GM23338 (cell line): ENCODE data around the gene CETP.

Source experiments
- CREB1 ChIP-seq: fragments of 250-450 bp; sonication (Bioruptor Pico); IDR thresholded peaks from 2 replicates; pipeline ENCODE4 v1.5.0; 2020; ENCODE audit warnings: low read depth, mild to moderate bottlenecking, moderate library complexity
- EZH2 ChIP-seq: fragments of 200-600 bp; sonication (generic); IDR thresholded peaks from one replicate; pipeline ENCODE4 v1.8.0; 2017; ENCODE audit warnings: antibody characterized with exemption, mild to moderate bottlenecking, low read depth; ENCODE audit not compliant: unreplicated experiment
- EZH2phosphoT487 ChIP-seq: fragments of 200-600 bp; sonication (generic); IDR thresholded peaks from one replicate; pipeline ENCODE4 v1.8.1; 2018; ENCODE audit warnings: antibody characterized with exemption; ENCODE audit not compliant: unreplicated experiment
- JUNB ChIP-seq: IDR thresholded peaks from one replicate; pipeline ENCODE4 v1.6.1; 2016; ENCODE audit warnings: antibody characterized with exemption; ENCODE audit not compliant: unreplicated experiment
- POLR2AphosphoS5 ChIP-seq: IDR thresholded peaks from 2 replicates; pipeline ENCODE4 v1.6.1; 2016; ENCODE audit warnings: antibody characterized with exemption, low read depth
- STAT1 ChIP-seq: IDR thresholded peaks from one replicate; pipeline ENCODE4 v1.6.1; 2016; ENCODE audit warnings: antibody characterized with exemption; ENCODE audit not compliant: unreplicated experiment
- ZNF114 ChIP-seq: fragments of 250-450 bp; sonication (Bioruptor Pico); IDR thresholded peaks from 2 replicates; pipeline ENCODE4 v1.5.0; 2020; ENCODE audit warnings: mild to moderate bottlenecking, moderate library complexity
- TF ChIP-seq, protein P1 (sequence below), 2 experiments: fragments of 200-600 bp in 1 of 2; sonication (generic) in 1 of 2; conservative IDR thresholded peaks; 2 replicates each; pipeline versions ENCODE4 v1.5.1 to v1.6.1; 2016 to 2017; ENCODE audit warnings: antibody characterized with exemption in 2 of 2, low read depth in 2 of 2, mild to moderate bottlenecking in 2 of 2, moderate library complexity in 1 of 2
- TF ChIP-seq, protein P2 (sequence below): IDR thresholded peaks from one replicate; pipeline ENCODE4 v1.6.1; 2018; ENCODE audit warnings: antibody characterized with exemption; ENCODE audit not compliant: unreplicated experiment
- TF ChIP-seq, protein P3 (sequence below): IDR thresholded peaks from 2 replicates; pipeline ENCODE4 v1.6.1; 2016; ENCODE audit warnings: antibody characterized with exemption

GRCh38 chr16:56975714-56976113 is 14.0 kb downstream of the CETP start:
- TF ChIP-seq, protein P1, sequence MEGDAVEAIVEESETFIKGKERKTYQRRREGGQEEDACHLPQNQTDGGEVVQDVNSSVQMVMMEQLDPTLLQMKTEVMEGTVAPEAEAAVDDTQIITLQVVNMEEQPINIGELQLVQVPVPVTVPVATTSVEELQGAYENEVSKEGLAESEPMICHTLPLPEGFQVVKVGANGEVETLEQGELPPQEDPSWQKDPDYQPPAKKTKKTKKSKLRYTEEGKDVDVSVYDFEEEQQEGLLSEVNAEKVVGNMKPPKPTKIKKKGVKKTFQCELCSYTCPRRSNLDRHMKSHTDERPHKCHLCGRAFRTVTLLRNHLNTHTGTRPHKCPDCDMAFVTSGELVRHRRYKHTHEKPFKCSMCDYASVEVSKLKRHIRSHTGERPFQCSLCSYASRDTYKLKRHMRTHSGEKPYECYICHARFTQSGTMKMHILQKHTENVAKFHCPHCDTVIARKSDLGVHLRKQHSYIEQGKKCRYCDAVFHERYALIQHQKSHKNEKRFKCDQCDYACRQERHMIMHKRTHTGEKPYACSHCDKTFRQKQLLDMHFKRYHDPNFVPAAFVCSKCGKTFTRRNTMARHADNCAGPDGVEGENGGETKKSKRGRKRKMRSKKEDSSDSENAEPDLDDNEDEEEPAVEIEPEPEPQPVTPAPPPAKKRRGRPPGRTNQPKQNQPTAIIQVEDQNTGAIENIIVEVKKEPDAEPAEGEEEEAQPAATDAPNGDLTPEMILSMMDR (conservative IDR thresholded peaks at IDR 0.05; ENCODE audit: low read depth in 2 of 2), result no peak
- TF ChIP-seq POLR2AphosphoS5 (no peak), CREB1 (CRISPR knock-in tag) (no peak), EZH2 (no peak), STAT1 (no peak), JUNB (no peak), EZH2phosphoT487 (no peak), ZNF114 (CRISPR knock-in tag) (no peak)
- TF ChIP-seq, protein P2, sequence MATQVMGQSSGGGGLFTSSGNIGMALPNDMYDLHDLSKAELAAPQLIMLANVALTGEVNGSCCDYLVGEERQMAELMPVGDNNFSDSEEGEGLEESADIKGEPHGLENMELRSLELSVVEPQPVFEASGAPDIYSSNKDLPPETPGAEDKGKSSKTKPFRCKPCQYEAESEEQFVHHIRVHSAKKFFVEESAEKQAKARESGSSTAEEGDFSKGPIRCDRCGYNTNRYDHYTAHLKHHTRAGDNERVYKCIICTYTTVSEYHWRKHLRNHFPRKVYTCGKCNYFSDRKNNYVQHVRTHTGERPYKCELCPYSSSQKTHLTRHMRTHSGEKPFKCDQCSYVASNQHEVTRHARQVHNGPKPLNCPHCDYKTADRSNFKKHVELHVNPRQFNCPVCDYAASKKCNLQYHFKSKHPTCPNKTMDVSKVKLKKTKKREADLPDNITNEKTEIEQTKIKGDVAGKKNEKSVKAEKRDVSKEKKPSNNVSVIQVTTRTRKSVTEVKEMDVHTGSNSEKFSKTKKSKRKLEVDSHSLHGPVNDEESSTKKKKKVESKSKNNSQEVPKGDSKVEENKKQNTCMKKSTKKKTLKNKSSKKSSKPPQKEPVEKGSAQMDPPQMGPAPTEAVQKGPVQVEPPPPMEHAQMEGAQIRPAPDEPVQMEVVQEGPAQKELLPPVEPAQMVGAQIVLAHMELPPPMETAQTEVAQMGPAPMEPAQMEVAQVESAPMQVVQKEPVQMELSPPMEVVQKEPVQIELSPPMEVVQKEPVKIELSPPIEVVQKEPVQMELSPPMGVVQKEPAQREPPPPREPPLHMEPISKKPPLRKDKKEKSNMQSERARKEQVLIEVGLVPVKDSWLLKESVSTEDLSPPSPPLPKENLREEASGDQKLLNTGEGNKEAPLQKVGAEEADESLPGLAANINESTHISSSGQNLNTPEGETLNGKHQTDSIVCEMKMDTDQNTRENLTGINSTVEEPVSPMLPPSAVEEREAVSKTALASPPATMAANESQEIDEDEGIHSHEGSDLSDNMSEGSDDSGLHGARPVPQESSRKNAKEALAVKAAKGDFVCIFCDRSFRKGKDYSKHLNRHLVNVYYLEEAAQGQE, result no peak
- TF ChIP-seq, protein P3, sequence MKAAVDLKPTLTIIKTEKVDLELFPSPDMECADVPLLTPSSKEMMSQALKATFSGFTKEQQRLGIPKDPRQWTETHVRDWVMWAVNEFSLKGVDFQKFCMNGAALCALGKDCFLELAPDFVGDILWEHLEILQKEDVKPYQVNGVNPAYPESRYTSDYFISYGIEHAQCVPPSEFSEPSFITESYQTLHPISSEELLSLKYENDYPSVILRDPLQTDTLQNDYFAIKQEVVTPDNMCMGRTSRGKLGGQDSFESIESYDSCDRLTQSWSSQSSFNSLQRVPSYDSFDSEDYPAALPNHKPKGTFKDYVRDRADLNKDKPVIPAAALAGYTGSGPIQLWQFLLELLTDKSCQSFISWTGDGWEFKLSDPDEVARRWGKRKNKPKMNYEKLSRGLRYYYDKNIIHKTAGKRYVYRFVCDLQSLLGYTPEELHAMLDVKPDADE, result no peak
